Peyer's patch (tissue), 4 donors: Measurements from ENCODE around the gene PTPN23.

Experiments
- CTCF ChIP-seq, 6 experiments: fragments of 450-650 bp in 4 of 6; fragments of 200-600 bp in 2 of 6; sonication (generic) in 1 of 6; IDR thresholded peaks; one replicate each; pipeline ENCODE4 v1.5.1; 2017 to 2019; ENCODE audit warnings: antibody characterized with exemption in 6 of 6, mild to moderate bottlenecking in 3 of 6, moderate library complexity in 1 of 6
- POLR2A ChIP-seq, 2 donors: fragments of 450-650 bp; IDR thresholded peaks; one replicate each; pipeline ENCODE4 v1.5.1; 2017; ENCODE audit warnings: antibody characterized with exemption in 2 of 2, mild to moderate bottlenecking in 2 of 2, moderate library complexity in 2 of 2

- no peak for TF ChIP-seq CTCF (IDR thresholded peaks at IDR 0.05)
- TF ChIP-seq POLR2A (IDR thresholded peaks at IDR 0.05), result no peak
These were observed 4.4 kb upstream of the PTPN23 start for GRCh38 chr3:47376393-47376792.
